Ovary (tissue), 9 donors: ENCODE data around the gene P2RY14. TPM values are rescaled to one million over a fixed set of nuclear protein-coding genes. Genes with fewer than 3 reads are reported as not detected.

Source experiments
- DNase-seq, 5 donors: peaks; one replicate each; pipeline ENCODE4 v3.0.0-alpha.2; 2019 to 2020
- H3K27ac ChIP-seq, 2 donors: fragments of 200-600 bp; one replicate each; pipeline versions ENCODE4 v1.5.1 to v1.8.0; 2019 to 2022
- H3K27me3 ChIP-seq: fragments of 200-600 bp; one replicate; pipeline ENCODE4 v1.8.0; 2022
- H3K36me3 ChIP-seq: fragments of 200-600 bp; sonication (generic); one replicate; pipeline ENCODE4 v1.5.1; 2019
- H3K4me1 ChIP-seq: one replicate; pipeline ENCODE4 v1.8.1; 2013; ENCODE audit warnings: mild to moderate bottlenecking, moderate library complexity; ENCODE audit not compliant: insufficient read depth
- H3K4me3 ChIP-seq: fragments of 200-600 bp; sonication (generic); one replicate; pipeline ENCODE4 v1.5.1; 2017
- H3K9me3 ChIP-seq, 2 donors: fragments of 200-600 bp in 1 of 2; sonication (generic) in 1 of 2; one replicate each; pipeline versions ENCODE4 v1.5.1 to v1.8.1; 2013 to 2019; ENCODE audit warnings: mild to moderate bottlenecking in 1 of 2, moderate library complexity in 1 of 2
- CTCF ChIP-seq, 3 donors: fragments of 450-650 bp in 2 of 3; fragments of 200-600 bp in 1 of 3; IDR thresholded peaks; one replicate each; pipeline versions ENCODE4 v1.5.1 to v1.8.0; 2016 to 2022; ENCODE audit warnings: antibody characterized with exemption in 3 of 3, mild to moderate bottlenecking in 1 of 3
- EP300 ChIP-seq: sonication (generic); formaldehyde crosslinking; IDR thresholded peaks from one replicate; pipeline ENCODE4 v1.6.1; 2017; ENCODE audit warnings: antibody characterized with exemption
- POLR2A ChIP-seq: fragments of 450-650 bp; IDR thresholded peaks from one replicate; pipeline ENCODE4 v1.6.1; 2017; ENCODE audit warnings: antibody characterized with exemption, mild to moderate bottlenecking, moderate library complexity
- WGBS, 3 donors: extraction: QIAGEN DNeasy Blood & Tissue Kit in 1 of 3; methylation state at CpG; one replicate each; pipeline versions ENCODE4 v1.1.5 to v1.1.7; 2013 to 2017; 5-methylcytosine and 5-hydroxymethylcytosine counted together
- intact Hi-C, 4 donors: fragments of 100-400 bp; cut with DNase I; formaldehyde crosslinking; loops; one replicate each; pipeline versions ENCODE4 v1.11.0 to v1.15.1; 2022 to 2023
- polyA plus RNA-seq, 2 donors: library from polyadenylated mRNA; stranded (reverse); fragments of 200-250 nt in 1 of 2; fragments of 350-450 nt in 1 of 2; fragmentation: Illumina TruSeq in 1 of 2; extraction: RNeasy Lipid Tissue Mini Kit (QIAGEN cat#74804) in 1 of 2; gene quantifications; one replicate each; pipeline ENCODE4 v1.2.3, GENCODE V29; 2013 to 2014
- total RNA-seq, 7 donors: library from RNA; depleted of rRNA in 2 of 7; stranded (reverse); fragments of >200 nt in 2 of 7; fragmentation: NEBNext Ultra II Directional in 3 of 7; extraction: Animal tissue kit (Norgen Biotek cat#: 25700) in 3 of 7; gene quantifications; one replicate each; pipeline versions ENCODE4 v1.1.0 to v1.2.4, GENCODE V29; 2016 to 2023
- donor health status: DM: no; HTN: no; CAD: no; lungs with moderate emphysema.
- donor health status: DM: no; HTN: no; CAD: no.
- donor health status: Bipolar disorder and iron deficiency.
- donor health status: DM: yes; HTN: yes; CAD: no.
- donor health status: DM: no; HTN: no; CAD: no.
- donor health status: DM: yes; HTN: yes; CAD: no.

P2RY14 gene
- total and polyA plus RNA-seq, 9 donors: 0.28 to 2.8 (median 0.70) TPM; not detected in 1

GRCh38 chr3:151305775-151306151 is 27.4 kb upstream of the P2RY14 start:
- intact Hi-C loops: no loop called here
- no peaks in the 10 kb centered on the region for H3K9me3 ChIP-seq
- no peak overlapping the region for H3K4me3 ChIP-seq
- no peaks in the 10 kb centered on the region for H3K27me3 ChIP-seq
- TF ChIP-seq EP300 (no peak), POLR2A (no peak), CTCF (IDR thresholded peaks at IDR 0.05) (no peak)
- no peak overlapping the region for H3K27ac ChIP-seq
- H3K36me3 ChIP-seq: no peaks in the 10 kb centered on the region
- no peaks in the 10 kb centered on the region for H3K4me1 ChIP-seq
- DNase-seq: no peak
- 93 to 96% (median 94%) methylated on average over 4 of the region's 4 CpGs for WGBS, 3 donors

- DNase-seq: no peak
- H3K27me3 ChIP-seq: no peaks in the 10 kb centered on the region
- H3K36me3 ChIP-seq: no peaks in the 10 kb centered on the region
- intact Hi-C loops: no loop called here
- no peaks in the 10 kb centered on the region for H3K9me3 ChIP-seq
- no peaks in the 10 kb centered on the region for H3K4me1 ChIP-seq
- 70 to 75% (median 71%) methylated on average over 7 of the region's 7 CpGs for WGBS, 3 donors
- TF ChIP-seq POLR2A (no peak), CTCF (IDR thresholded peaks at IDR 0.05) (no peak), EP300 (no peak)
- no peak overlapping the region for H3K4me3 ChIP-seq
- H3K27ac ChIP-seq: no peak overlapping the region
Measured at GRCh38 chr3:151305060-151305774, 26.9 kb upstream of the P2RY14 start.

GRCh38 chr3:151303751-151304150 is 25.4 kb upstream of the P2RY14 start:
- no peak for DNase-seq
- no peaks in the 10 kb centered on the region for H3K27me3 ChIP-seq
- no peaks in the 10 kb centered on the region for H3K4me1 ChIP-seq
- no peak for TF ChIP-seq EP300
- TF ChIP-seq CTCF (IDR thresholded peaks at IDR 0.05): no peak
- no peak for TF ChIP-seq POLR2A
- intact Hi-C loops: no loop called here
- no peak overlapping the region for H3K4me3 ChIP-seq
- H3K9me3 ChIP-seq: no peaks in the 10 kb centered on the region
- H3K36me3 ChIP-seq: no peaks in the 10 kb centered on the region
- no peak overlapping the region for H3K27ac ChIP-seq
- 69 to 83% (median 75%) methylated on average over 2 of the region's 2 CpGs for WGBS, 3 donors

- intact Hi-C loops: no loop called here
- TF ChIP-seq CTCF (IDR thresholded peaks at IDR 0.05) (no peak), POLR2A (no peak), EP300 (no peak)
- 86 to 93% (median 92%) methylated on average over 3 of the region's 3 CpGs for WGBS, 3 donors
- no peak for DNase-seq
- Histone ChIP-seq H3K27me3 (no peaks in the 10 kb centered on the region), H3K9me3 (no peaks in the 10 kb centered on the region), H3K27ac (no peak overlapping the region), H3K4me3 (no peak overlapping the region), H3K36me3 (no peaks in the 10 kb centered on the region), H3K4me1 (no peaks in the 10 kb centered on the region)
Measured at GRCh38 chr3:151301787-151302186, 23.4 kb upstream of the P2RY14 start.
